HCT116 (cell line): ENCODE data around the gene URM1. TPM values are rescaled to one million over a fixed set of nuclear protein-coding genes. Genes with fewer than 3 reads are reported as not detected.

ENCODE experiments used
- ATAC-seq: fragments of 200-7000 bp; cut with Tn5 transposase; 2 replicates; pipeline ENCODE4 v1.9.1; 2020; ENCODE audit warnings: mild to moderate bottlenecking, moderate library complexity
- BruUV-seq: library from RNA; stranded (reverse); fragments of 400-500 nt; replicated peaks from 2 replicates; lab custom pipeline; 2021; lab: Mats Ljungman, UMichigan
- CTCF ChIA-PET: fragments of 300-600 bp; sonication (Branson Sonifier 250); formaldehyde crosslinking; loops from one replicate; lab custom pipeline; 2021; ENCODE audit warnings: antibody characterized with exemption; lab: Charles Lee
- POLR2A ChIA-PET: fragments of 300-600, 350-600 bp; sonication (Branson Sonifier 250); formaldehyde crosslinking; loops from one replicate; lab custom pipeline; 2021; ENCODE audit warnings: antibody characterized with exemption; lab: Charles Lee
- RAD21 ChIA-PET, 2 experiments: fragments of 300-600 bp; sonication (Branson Sonifier 250); formaldehyde crosslinking; loops; one replicate each; lab custom pipeline; 2023; ENCODE audit warnings: low total read pairs in 2 of 2; ENCODE audit not compliant: uncharacterized antibody in 2 of 2, unreplicated experiment in 2 of 2, low non-redundant PET in 1 of 2; lab: Charles Lee
- DNase-seq: peaks from one replicate; pipeline ENCODE4 v3.0.0-alpha.2; 2010; ENCODE audit warnings: low read depth, low spot score
- H2AFZ ChIP-seq: fragments of 200-600 bp; shearing (Covaris generic), sonication (generic); 2 replicates; pipeline ENCODE4 v1.6.1; 2017; ENCODE audit warnings: low read depth, mixed run types, mixed read lengths, antibody characterized with exemption, low read length; ENCODE audit not compliant: poor library complexity, severe bottlenecking
- H3K27ac ChIP-seq: 2 replicates; pipeline ENCODE4 v1.5.1; 2012; ENCODE audit warnings: low read depth, low read length
- H3K27me3 ChIP-seq: fragments of 200-600 bp; sonication (generic); 2 replicates; pipeline ENCODE4 v1.6.1; 2016; ENCODE audit warnings: mixed run types, low read length, mixed read lengths; ENCODE audit not compliant: insufficient read depth
- H3K36me3 ChIP-seq, 2 experiments: fragments of 200-500 bp in 1 of 2; fragments of 200-600 bp in 1 of 2; sonication (Bioruptor generic) in 1 of 2; sonication (generic) in 1 of 2; 2 replicates each; pipeline versions ENCODE4 v1.5.1 to v1.6.1; 2014 to 2016; ENCODE audit warnings: low read length in 2 of 2, inconsistent platforms in 1 of 2, mixed read lengths in 1 of 2, mixed run types in 1 of 2; ENCODE audit not compliant: insufficient read depth in 2 of 2, control insufficient read depth in 1 of 2
- H3K4me1 ChIP-seq, 2 experiments: fragments of 200-600 bp in 1 of 2; sonication (generic) in 1 of 2; 2 replicates each; pipeline versions ENCODE4 v1.5.1 to v1.6.1; 2012 to 2017; ENCODE audit warnings: low read length in 2 of 2, inconsistent platforms in 1 of 2, mild to moderate bottlenecking in 1 of 2, mixed read lengths in 1 of 2, mixed run types in 1 of 2, moderate library complexity in 1 of 2; ENCODE audit not compliant: insufficient read depth in 2 of 2, control insufficient read depth in 1 of 2
- H3K4me2 ChIP-seq: fragments of 200-600 bp; sonication (generic); 2 replicates; pipeline ENCODE4 v1.6.1; 2017; ENCODE audit warnings: mixed run types, low read length, mixed read lengths
- H3K4me3 ChIP-seq, 2 experiments: fragments of 200-600 bp in 1 of 2; sonication (generic) in 1 of 2; replicated peaks in 1 of 2; 2 replicates each; pipeline ENCODE4 v1.5.1; 2011 to 2016; ENCODE audit warnings: low read length in 2 of 2, control low read depth in 1 of 2, low read depth in 1 of 2, mild to moderate bottlenecking in 1 of 2, mixed read lengths in 1 of 2, mixed run types in 1 of 2
- H3K79me2 ChIP-seq: fragments of 200-600 bp; sonication (generic); 2 replicates; pipeline ENCODE4 v1.6.1; 2017; ENCODE audit warnings: mild to moderate bottlenecking, mixed run types, low read length, moderate library complexity, mixed read lengths; ENCODE audit not compliant: insufficient read depth
- H3K9ac ChIP-seq: fragments of 200-600 bp; sonication (generic); 2 replicates; pipeline ENCODE4 v1.6.1; 2016; ENCODE audit warnings: low read length, mixed read lengths
- H3K9me2 ChIP-seq: fragments of 200-600 bp; sonication (generic), shearing (Covaris generic); 2 replicates; pipeline ENCODE4 v1.6.1; 2017; ENCODE audit warnings: mixed run types, mild to moderate bottlenecking, moderate library complexity; ENCODE audit not compliant: insufficient read depth
- H3K9me3 ChIP-seq, 2 experiments: fragments of 200-500 bp in 1 of 2; fragments of 200-600 bp in 1 of 2; sonication (Bioruptor generic) in 1 of 2; sonication (generic) in 1 of 2; 2 replicates each; pipeline ENCODE4 v1.6.1; 2014 to 2017; ENCODE audit warnings: low read length in 2 of 2, mixed read lengths in 2 of 2, inconsistent platforms in 1 of 2, low read depth in 1 of 2, mild to moderate bottlenecking in 1 of 2, mixed run types in 1 of 2, moderate library complexity in 1 of 2; ENCODE audit not compliant: control insufficient read depth in 1 of 2, insufficient read depth in 1 of 2
- H4K20me1 ChIP-seq: fragments of 200-600 bp; sonication (generic), shearing (Covaris generic); 2 replicates; pipeline ENCODE4 v1.6.1; 2017; ENCODE audit warnings: mixed run types, mild to moderate bottlenecking, moderate library complexity; ENCODE audit not compliant: insufficient read depth
- CBX3 ChIP-seq: IDR thresholded peaks from 2 replicates; pipeline ENCODE4 v1.6.1; 2012; ENCODE audit warnings: low read depth
- ELF1 ChIP-seq: IDR thresholded peaks from 2 replicates; pipeline ENCODE4 v1.6.1; 2012; ENCODE audit warnings: low read depth, borderline replicate concordance
- EZH2phosphoT487 ChIP-seq: fragments of 200-600 bp; IDR thresholded peaks from 2 replicates; pipeline ENCODE4 v1.6.1; 2018; ENCODE audit warnings: antibody characterized with exemption, borderline replicate concordance
- POLR2A ChIP-seq: IDR thresholded peaks from 2 replicates; pipeline ENCODE4 v1.7.0; 2011; ENCODE audit warnings: borderline replicate concordance; ENCODE audit not compliant: insufficient read depth, insufficient read length; ENCODE audit errors: extremely low read depth
- REST ChIP-seq: IDR thresholded peaks from 2 replicates; pipeline ENCODE4 v1.6.1; 2012; ENCODE audit warnings: low read depth
- SRF ChIP-seq: IDR thresholded peaks from 2 replicates; pipeline ENCODE4 v1.6.1; 2012; ENCODE audit warnings: low read depth
- TCF7L2 ChIP-seq: IDR thresholded peaks from 2 replicates; pipeline ENCODE4 v1.7.0; 2011; ENCODE audit warnings: borderline replicate concordance, inconsistent platforms; ENCODE audit not compliant: insufficient read depth, insufficient read length; ENCODE audit errors: extremely low read depth
- YY1 ChIP-seq: IDR thresholded peaks from 2 replicates; pipeline ENCODE4 v1.6.1; 2011; ENCODE audit warnings: low read length, low read depth, moderate library complexity, mild to moderate bottlenecking; ENCODE audit not compliant: insufficient replicate concordance; ENCODE audit errors: extremely low read depth
- ZFX ChIP-seq: fragments of 450-650 bp; IDR thresholded peaks from 2 replicates; pipeline ENCODE4 v1.6.1; 2017
- intact Hi-C: fragments of 100-400 bp; cut with micrococcal nuclease; formaldehyde crosslinking; loops from 2 replicates; pipeline ENCODE4 v1.10.0; 2022
- total RNA-seq: library from RNA; stranded (reverse); gene quantifications from one replicate; pipeline ENCODE4 v1.2.1, GENCODE V29; 2021; ENCODE audit not compliant: unreplicated experiment

The URM1 gene
- total RNA-seq, 1 experiment from 2014 or later, result 51.6 TPM

- H3K4me1 ChIP-seq, result peaks cover 0 to 6% of the 10 kb centered on the region in 2 experiments; a peak in 2 of 4 replicates
- ChIA-PET RAD21 (no interaction called here), CTCF (no interaction called here), POLR2A (no interaction called here)
- no peaks in the 10 kb centered on the region for H3K9me2 ChIP-seq
- no peaks in the 10 kb centered on the region for H3K79me2 ChIP-seq
- TF ChIP-seq ELF1, result no peak
- no peak for TF ChIP-seq POLR2A
- TF ChIP-seq REST, result no peak
- no peak for TF ChIP-seq EZH2phosphoT487
- TF ChIP-seq, all 23 proteins: peak for 0
- intact Hi-C loops, result no loop called here
- Histone ChIP-seq H3K36me3 (no peaks in the 10 kb centered on the region), H3K27ac (no peak overlapping the region), H3K4me2 (no peak overlapping the region), H2AFZ (no peak overlapping the region), H3K9ac (no peak overlapping the region), H3K27me3 (no peaks in the 10 kb centered on the region), H3K9me3 (no peaks in the 10 kb centered on the region), H4K20me1 (no peaks in the 10 kb centered on the region), H3K4me3 (no peak overlapping the region)
- no TSS peak for BruUV-seq
- DNase-seq, result no peak
- no peak for ATAC-seq
Measured at GRCh38 chr9:128399861-128400260, 28.7 kb downstream of the URM1 start.

- no peaks in the 10 kb centered on the region for H3K9me2 ChIP-seq
- H3K36me3 ChIP-seq, result no peaks in the 10 kb centered on the region
- H3K4me3 ChIP-seq, result no peak overlapping the region
- ChIA-PET RAD21 (no interaction called here), POLR2A (no interaction called here), CTCF (interaction anchor here (1.8 kb wide), 1 partner anchor 16 kb away, joined by 4 read pairs; the partner anchor contains the start of gene CERCAM)
- H3K27ac ChIP-seq, result no peak overlapping the region
- peaks cover 0 to 5% of the 10 kb centered on the region in 2 experiments; a peak in 1 of 4 replicates for H3K4me1 ChIP-seq
- intact Hi-C loops, result no loop called here
- H3K79me2 ChIP-seq, result no peaks in the 10 kb centered on the region
- BruUV-seq, result no TSS peak
- DNase-seq (no peak), ATAC-seq (no peak)
- TF ChIP-seq CBX3 (no peak), YY1 (no peak), ZFX (no peak), SRF (no peak), TCF7L2 (no peak)
- H3K9ac ChIP-seq, result no peak overlapping the region
- H3K4me2 ChIP-seq, result no peak overlapping the region
- no peaks in the 10 kb centered on the region for H3K9me3 ChIP-seq
- no peak overlapping the region for H2AFZ ChIP-seq
- H3K27me3 ChIP-seq, result no peaks in the 10 kb centered on the region
- H4K20me1 ChIP-seq, result no peaks in the 10 kb centered on the region
Measured at GRCh38 chr9:128404560-128404959, 33.4 kb downstream of the URM1 start.
